K562 (cell line): ENCODE results near the gene MYBPHL. TPM values are rescaled to one million over a fixed set of nuclear protein-coding genes. Genes with fewer than 3 reads are reported as not detected.

Experiments used
- GTF2A2 ChIP-seq: IDR thresholded peaks from 2 replicates; pipeline ENCODE4 v1.6.1; 2016; ENCODE audit warnings: mild to moderate bottlenecking, missing genetic modification characterization, missing compliant biosample characterization
- ID3 ChIP-seq, 2 experiments: fragments of 250-450 bp in 1 of 2; fragments of 450-650 bp in 1 of 2; sonication (Bioruptor Pico) in 1 of 2; IDR thresholded peaks; 2 replicates each; pipeline versions ENCODE4 v1.6.1 to v1.8.0; 2016 to 2021; ENCODE audit warnings: mild to moderate bottlenecking in 2 of 2, moderate library complexity in 2 of 2, missing compliant biosample characterization in 1 of 2, missing genetic modification characterization in 1 of 2
- IFI16 ChIP-seq: fragments of 250-450 bp; sonication (Bioruptor Pico); IDR thresholded peaks from 2 replicates; pipeline ENCODE4 v2.1.2; 2022; ENCODE audit warnings: mild to moderate bottlenecking, inconsistent platforms
- polyA plus RNA-seq, 8 experiments: library from polyadenylated mRNA; depleted of rRNA in 4 of 8; stranded (reverse) in 5 of 8; unstranded in 3 of 8; fragments of >200 nt; fragmentation: Nextera tagmentation in 2 of 8; fragmentation: Illumina TruSeq in 1 of 8; extraction: Ambion mirVana in 2 of 8; extraction: Trizol in 1 of 8; gene quantifications; 2 replicates each; pipeline versions ENCODE4 v1.2.1 to v1.2.3, GENCODE V29; 2011 to 2014; ENCODE audit warnings: inconsistent platforms in 1 of 8, missing spikeins in 1 of 8
- total RNA-seq, 7 experiments: library from RNA; depleted of rRNA in 6 of 7; stranded (reverse); fragments of >200 nt in 6 of 7; fragmentation: Illumina TruSeq in 2 of 7; extraction: Trizol in 2 of 7; gene quantifications; 2 replicates each; pipeline versions ENCODE4 v1.2.1 to v1.2.3, GENCODE V29; 2011 to 2021; ENCODE audit warnings: low replicate concordance in 1 of 7
- TF ChIP-seq, protein P1 (sequence below): fragments of 200-600 bp; sonication (generic); IDR thresholded peaks from one replicate; pipeline ENCODE4 v1.6.1; 2012; ENCODE audit warnings: mild to moderate bottlenecking, low read depth, low read length, inconsistent platforms
- TF ChIP-seq, protein P2 (sequence below), 2 experiments: fragments of 450-650 bp in 1 of 2; IDR thresholded peaks; 2 replicates each; pipeline ENCODE4 v1.6.1; 2011 to 2017; ENCODE audit warnings: low read depth in 2 of 2, antibody characterized with exemption in 1 of 2, borderline replicate concordance in 1 of 2, low read length in 1 of 2, mild to moderate bottlenecking in 1 of 2, mixed read lengths in 1 of 2; ENCODE audit not compliant: control insufficient read depth in 1 of 2

Gene MYBPHL
- total and polyA plus RNA-seq, 9 of the 15 experiments (the other 6 are each of a cell fraction or from before 2014, with no cell fraction given), result 0.20 to 1.9 (median 0.33) TPM

DNA sequence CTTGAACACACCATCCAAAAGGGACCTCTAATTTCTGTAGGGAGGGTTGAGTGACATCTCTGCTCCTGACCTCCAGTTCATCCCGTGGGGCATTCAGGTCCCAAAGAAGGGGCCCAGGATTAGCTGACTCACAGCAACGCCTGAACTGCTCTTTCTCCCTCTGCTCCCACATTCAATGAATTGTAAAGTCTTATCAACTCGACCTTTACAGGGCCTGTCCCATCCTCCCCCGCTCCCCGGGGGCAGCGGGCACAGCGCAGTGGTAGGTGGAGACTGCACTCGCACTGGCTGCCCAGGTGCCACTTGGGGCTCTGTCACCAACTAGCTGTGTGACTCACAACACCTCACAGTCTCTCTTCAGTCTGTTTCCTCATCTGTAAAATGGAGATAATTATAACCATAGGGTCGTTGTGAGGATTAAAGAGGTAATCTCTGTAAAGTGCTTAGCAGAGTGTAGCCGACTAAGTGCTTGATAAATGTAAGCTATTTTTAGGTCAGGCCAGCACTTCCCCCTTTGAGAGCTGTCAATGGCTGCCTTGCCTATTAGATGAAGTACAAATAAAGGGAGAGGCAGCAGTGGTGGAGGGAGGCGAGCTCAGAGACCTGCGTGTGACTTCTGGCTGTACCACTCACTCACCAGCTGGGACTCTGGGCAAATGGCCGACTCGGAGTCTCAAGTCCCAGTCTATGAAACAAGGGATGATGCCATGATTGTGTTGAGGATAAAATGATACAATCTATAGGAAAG is 637 bp upstream of the MYBPHL start (continued):
- TF ChIP-seq, protein P1, sequence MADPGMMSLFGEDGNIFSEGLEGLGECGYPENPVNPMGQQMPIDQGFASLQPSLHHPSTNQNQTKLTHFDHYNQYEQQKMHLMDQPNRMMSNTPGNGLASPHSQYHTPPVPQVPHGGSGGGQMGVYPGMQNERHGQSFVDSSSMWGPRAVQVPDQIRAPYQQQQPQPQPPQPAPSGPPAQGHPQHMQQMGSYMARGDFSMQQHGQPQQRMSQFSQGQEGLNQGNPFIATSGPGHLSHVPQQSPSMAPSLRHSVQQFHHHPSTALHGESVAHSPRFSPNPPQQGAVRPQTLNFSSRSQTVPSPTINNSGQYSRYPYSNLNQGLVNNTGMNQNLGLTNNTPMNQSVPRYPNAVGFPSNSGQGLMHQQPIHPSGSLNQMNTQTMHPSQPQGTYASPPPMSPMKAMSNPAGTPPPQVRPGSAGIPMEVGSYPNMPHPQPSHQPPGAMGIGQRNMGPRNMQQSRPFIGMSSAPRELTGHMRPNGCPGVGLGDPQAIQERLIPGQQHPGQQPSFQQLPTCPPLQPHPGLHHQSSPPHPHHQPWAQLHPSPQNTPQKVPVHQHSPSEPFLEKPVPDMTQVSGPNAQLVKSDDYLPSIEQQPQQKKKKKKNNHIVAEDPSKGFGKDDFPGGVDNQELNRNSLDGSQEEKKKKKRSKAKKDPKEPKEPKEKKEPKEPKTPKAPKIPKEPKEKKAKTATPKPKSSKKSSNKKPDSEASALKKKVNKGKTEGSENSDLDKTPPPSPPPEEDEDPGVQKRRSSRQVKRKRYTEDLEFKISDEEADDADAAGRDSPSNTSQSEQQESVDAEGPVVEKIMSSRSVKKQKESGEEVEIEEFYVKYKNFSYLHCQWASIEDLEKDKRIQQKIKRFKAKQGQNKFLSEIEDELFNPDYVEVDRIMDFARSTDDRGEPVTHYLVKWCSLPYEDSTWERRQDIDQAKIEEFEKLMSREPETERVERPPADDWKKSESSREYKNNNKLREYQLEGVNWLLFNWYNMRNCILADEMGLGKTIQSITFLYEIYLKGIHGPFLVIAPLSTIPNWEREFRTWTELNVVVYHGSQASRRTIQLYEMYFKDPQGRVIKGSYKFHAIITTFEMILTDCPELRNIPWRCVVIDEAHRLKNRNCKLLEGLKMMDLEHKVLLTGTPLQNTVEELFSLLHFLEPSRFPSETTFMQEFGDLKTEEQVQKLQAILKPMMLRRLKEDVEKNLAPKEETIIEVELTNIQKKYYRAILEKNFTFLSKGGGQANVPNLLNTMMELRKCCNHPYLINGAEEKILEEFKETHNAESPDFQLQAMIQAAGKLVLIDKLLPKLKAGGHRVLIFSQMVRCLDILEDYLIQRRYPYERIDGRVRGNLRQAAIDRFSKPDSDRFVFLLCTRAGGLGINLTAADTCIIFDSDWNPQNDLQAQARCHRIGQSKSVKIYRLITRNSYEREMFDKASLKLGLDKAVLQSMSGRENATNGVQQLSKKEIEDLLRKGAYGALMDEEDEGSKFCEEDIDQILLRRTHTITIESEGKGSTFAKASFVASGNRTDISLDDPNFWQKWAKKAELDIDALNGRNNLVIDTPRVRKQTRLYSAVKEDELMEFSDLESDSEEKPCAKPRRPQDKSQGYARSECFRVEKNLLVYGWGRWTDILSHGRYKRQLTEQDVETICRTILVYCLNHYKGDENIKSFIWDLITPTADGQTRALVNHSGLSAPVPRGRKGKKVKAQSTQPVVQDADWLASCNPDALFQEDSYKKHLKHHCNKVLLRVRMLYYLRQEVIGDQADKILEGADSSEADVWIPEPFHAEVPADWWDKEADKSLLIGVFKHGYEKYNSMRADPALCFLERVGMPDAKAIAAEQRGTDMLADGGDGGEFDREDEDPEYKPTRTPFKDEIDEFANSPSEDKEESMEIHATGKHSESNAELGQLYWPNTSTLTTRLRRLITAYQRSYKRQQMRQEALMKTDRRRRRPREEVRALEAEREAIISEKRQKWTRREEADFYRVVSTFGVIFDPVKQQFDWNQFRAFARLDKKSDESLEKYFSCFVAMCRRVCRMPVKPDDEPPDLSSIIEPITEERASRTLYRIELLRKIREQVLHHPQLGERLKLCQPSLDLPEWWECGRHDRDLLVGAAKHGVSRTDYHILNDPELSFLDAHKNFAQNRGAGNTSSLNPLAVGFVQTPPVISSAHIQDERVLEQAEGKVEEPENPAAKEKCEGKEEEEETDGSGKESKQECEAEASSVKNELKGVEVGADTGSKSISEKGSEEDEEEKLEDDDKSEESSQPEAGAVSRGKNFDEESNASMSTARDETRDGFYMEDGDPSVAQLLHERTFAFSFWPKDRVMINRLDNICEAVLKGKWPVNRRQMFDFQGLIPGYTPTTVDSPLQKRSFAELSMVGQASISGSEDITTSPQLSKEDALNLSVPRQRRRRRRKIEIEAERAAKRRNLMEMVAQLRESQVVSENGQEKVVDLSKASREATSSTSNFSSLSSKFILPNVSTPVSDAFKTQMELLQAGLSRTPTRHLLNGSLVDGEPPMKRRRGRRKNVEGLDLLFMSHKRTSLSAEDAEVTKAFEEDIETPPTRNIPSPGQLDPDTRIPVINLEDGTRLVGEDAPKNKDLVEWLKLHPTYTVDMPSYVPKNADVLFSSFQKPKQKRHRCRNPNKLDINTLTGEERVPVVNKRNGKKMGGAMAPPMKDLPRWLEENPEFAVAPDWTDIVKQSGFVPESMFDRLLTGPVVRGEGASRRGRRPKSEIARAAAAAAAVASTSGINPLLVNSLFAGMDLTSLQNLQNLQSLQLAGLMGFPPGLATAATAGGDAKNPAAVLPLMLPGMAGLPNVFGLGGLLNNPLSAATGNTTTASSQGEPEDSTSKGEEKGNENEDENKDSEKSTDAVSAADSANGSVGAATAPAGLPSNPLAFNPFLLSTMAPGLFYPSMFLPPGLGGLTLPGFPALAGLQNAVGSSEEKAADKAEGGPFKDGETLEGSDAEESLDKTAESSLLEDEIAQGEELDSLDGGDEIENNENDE, result no peak
- TF ChIP-seq IFI16 (CRISPR knock-in tag) (no peak), GTF2A2 (tag) (no peak), ID3 (CRISPR knock-in tag; IDR thresholded peaks at IDR 0.05) (no peak), ID3 (tag; IDR thresholded peaks at IDR 0.05) (peak; percentile 100)
- TF ChIP-seq, protein P2, sequence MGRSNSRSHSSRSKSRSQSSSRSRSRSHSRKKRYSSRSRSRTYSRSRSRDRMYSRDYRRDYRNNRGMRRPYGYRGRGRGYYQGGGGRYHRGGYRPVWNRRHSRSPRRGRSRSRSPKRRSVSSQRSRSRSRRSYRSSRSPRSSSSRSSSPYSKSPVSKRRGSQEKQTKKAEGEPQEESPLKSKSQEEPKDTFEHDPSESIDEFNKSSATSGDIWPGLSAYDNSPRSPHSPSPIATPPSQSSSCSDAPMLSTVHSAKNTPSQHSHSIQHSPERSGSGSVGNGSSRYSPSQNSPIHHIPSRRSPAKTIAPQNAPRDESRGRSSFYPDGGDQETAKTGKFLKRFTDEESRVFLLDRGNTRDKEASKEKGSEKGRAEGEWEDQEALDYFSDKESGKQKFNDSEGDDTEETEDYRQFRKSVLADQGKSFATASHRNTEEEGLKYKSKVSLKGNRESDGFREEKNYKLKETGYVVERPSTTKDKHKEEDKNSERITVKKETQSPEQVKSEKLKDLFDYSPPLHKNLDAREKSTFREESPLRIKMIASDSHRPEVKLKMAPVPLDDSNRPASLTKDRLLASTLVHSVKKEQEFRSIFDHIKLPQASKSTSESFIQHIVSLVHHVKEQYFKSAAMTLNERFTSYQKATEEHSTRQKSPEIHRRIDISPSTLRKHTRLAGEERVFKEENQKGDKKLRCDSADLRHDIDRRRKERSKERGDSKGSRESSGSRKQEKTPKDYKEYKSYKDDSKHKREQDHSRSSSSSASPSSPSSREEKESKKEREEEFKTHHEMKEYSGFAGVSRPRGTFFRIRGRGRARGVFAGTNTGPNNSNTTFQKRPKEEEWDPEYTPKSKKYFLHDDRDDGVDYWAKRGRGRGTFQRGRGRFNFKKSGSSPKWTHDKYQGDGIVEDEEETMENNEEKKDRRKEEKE (IDR thresholded peaks at IDR 0.05; ENCODE audit: borderline replicate concordance in 1 of 2, control insufficient read depth in 1 of 2, low read depth in 2 of 2, low read length in 1 of 2), result no peak
